ENCODE data around the gene PM20D2.
A peak's percentile ranks its signal among the peaks of the same experiment; 100 is the strongest.

The PM20D2 gene

DNA sequence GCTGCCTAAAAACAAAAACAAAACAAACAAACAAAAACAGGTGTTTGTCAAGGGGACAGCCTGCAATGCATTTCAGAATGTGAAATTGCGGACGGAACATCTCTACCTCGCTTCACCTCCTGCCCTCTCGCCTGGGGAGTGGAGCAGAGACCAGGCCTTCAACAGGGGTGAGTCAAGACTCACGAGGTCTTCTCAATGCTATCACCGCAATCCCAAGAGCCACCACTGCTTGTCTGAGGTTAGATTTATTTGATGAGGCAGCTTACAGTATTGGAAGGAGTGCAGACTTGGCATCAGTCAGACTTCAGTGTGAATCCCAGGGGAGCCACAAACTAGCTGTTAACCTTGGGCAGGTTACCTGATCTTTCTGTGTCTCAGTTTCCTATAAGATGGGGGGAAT, 63.6 kb downstream of the PM20D2 start:
- DNase-seq: no peak

DNA sequence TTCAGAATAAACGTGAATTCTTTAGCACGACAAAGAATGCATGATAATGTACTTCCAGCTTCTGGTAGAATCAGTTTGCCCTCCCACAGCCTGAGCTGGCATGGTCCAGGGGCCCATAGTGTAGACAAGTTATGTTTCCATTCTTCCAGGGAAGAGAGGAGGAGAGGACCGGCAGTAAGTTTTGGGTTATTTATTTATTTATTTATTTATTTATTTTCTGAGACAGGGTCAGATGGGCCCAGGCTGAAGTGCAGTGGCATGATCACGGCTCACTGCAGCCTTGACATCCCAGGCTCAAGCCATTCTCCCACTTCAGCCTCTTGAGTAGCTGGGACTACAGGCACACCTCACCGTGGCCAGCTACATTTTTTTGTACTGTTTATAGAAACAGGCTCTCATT, 66.6 kb downstream of the PM20D2 start:
- DNase-seq: no peak

DNA sequence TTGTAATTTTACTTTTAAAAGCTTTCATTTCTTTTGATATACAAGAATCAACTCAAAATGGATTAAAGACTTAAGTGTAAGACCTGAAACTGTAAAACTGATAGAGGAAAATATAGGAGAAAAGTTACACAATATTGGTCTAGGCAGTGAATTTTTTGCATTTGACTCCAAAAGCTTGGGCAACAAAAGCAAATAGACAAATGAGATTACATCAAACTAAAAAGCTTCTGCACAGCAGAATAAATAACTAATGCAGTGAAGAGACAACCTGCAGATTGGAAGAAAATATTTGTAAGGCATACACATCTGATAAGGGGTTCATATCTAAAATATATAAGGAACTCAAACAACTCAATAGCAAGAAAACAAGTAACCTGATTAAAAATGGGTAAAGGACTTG, 68.3 kb downstream of the PM20D2 start:
- DNase-seq: peak; percentile 49
